ENCODE measurements around the gene TTL. TPM values are rescaled to one million over a fixed set of nuclear protein-coding genes. Genes with fewer than 3 reads are reported as not detected.
A peak's percentile ranks its signal among the peaks of the same experiment; 100 is the strongest.

The TTL gene
- total and polyA plus RNA-seq, 2 of the 13 experiments (the other 11 are each of a cell fraction or from before 2014, with no cell fraction given): 19.0 to 59.8 TPM

DNA sequence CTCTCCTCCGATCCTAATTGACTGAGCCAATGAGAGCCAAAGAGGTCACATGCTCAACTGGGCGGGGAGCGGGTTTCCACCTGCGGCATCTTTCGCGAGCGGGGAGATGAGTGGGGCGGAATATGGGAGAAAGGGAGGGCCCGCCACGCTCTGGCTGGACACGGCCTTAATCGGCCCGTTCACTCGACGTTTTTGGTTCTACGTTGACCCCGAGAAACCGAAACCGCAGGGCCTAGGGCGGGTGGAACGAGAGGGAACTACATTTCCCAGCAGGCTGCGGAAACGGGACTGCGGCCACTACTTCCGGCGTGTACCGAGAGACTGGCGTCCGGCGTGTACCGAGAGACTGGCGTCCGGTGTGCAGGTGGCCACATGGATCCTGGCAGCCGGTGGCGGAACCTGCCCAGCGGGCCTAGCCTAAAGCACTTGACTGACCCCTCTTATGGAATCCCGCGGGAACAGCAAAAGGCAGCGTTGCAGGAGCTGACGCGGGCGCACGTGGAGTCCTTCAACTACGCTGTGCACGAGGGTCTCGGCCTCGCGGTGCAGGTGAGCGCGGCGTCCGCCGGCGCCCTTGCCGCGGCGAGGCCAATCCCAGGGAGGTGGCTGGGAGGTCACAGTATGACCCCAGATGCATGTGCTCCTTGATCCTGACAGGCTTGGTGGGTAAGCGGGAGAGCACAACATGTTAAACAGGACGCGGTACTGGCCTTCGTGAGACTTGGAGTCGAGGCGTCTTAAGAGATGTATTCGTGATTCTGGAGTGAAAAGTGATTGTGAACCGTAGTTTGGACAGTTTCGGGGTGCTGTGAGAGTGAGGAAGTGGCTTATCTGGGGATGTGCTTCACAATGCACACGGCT is 60.4 kb downstream of the TTL start, which contains the start of gene POLR1B (continued):
- TF ChIP-seq, protein P1, sequence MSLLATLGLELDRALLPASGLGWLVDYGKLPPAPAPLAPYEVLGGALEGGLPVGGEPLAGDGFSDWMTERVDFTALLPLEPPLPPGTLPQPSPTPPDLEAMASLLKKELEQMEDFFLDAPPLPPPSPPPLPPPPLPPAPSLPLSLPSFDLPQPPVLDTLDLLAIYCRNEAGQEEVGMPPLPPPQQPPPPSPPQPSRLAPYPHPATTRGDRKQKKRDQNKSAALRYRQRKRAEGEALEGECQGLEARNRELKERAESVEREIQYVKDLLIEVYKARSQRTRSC (CRISPR knock-in tag; IDR thresholded peaks at IDR 0.05; ENCODE audit: low read depth): 0 out of 2 replicates have a peak, but pooled peaks have one; percentile 85
- TF ChIP-seq, protein P2, sequence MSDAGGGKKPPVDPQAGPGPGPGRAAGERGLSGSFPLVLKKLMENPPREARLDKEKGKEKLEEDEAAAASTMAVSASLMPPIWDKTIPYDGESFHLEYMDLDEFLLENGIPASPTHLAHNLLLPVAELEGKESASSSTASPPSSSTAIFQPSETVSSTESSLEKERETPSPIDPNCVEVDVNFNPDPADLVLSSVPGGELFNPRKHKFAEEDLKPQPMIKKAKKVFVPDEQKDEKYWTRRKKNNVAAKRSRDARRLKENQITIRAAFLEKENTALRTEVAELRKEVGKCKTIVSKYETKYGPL (CRISPR knock-in tag; IDR thresholded peaks at IDR 0.05): peak; percentile 82; the same call in 1 of the 2 replicates
- TF ChIP-seq NPAS2 (CRISPR knock-in tag; IDR thresholded peaks at IDR 0.05; ENCODE audit: borderline replicate concordance) (no peak), ZNF605 (CRISPR knock-in tag; IDR thresholded peaks at IDR 0.05) (peak; percentile 86), SRY (CRISPR knock-in tag; IDR thresholded peaks at IDR 0.05) (no peak), KDM5A (IDR thresholded peaks at IDR 0.05; ENCODE audit: borderline replicate concordance, low read length) (peak; percentile 90), HNF4A (CRISPR knock-in tag; IDR thresholded peaks at IDR 0.05) (peak; percentile 65), BHLHE40 (IDR thresholded peaks at IDR 0.05; ENCODE audit: low read length) (no peak), KLF6 (CRISPR knock-in tag; IDR thresholded peaks at IDR 0.05) (0 out of 2 replicates have a peak, but pooled peaks have one; percentile 79), TBX3 (IDR thresholded peaks at IDR 0.05; ENCODE audit: borderline replicate concordance) (peak; percentile 32; the same call in 1 of the 2 replicates), ZNF577 (CRISPR knock-in tag; IDR thresholded peaks at IDR 0.05; ENCODE audit: borderline replicate concordance, low read depth) (no peak), KLF13 (CRISPR knock-in tag; IDR thresholded peaks at IDR 0.05) (peak; percentile 95), SMAD3 (CRISPR knock-in tag; IDR thresholded peaks at IDR 0.05) (peak; percentile 80), ZBTB7B (CRISPR knock-in tag; IDR thresholded peaks at IDR 0.05) (peak; percentile 72), SRF (IDR thresholded peaks at IDR 0.05; ENCODE audit: low read depth, low read length) (peak; percentile 42), KDM1A (CRISPR knock-in tag; IDR thresholded peaks at IDR 0.05) (no peak; the same call in 1 of the 2 replicates), ZNF674 (CRISPR knock-in tag; IDR thresholded peaks at IDR 0.05; ENCODE audit: low read depth) (no peak), ZNF225 (CRISPR knock-in tag; IDR thresholded peaks at IDR 0.05) (peak; percentile 99), SIN3B (IDR thresholded peaks at IDR 0.05; ENCODE audit: low read length) (no peak; the same call in 1 of the 2 replicates), KDM6A (CRISPR knock-in tag; IDR thresholded peaks at IDR 0.05; ENCODE audit: low read depth) (no peak), ZNF367 (CRISPR knock-in tag; IDR thresholded peaks at IDR 0.05; ENCODE audit: borderline replicate concordance) (peak; percentile 97; the same call in 1 of the 2 replicates), RAD21 (CRISPR knock-in tag; IDR thresholded peaks at IDR 0.05) (peak; percentile 44), SAP130 (CRISPR knock-in tag; IDR thresholded peaks at IDR 0.05; ENCODE audit: low read depth) (peak; percentile 98)
- TF ChIP-seq, protein P3, sequence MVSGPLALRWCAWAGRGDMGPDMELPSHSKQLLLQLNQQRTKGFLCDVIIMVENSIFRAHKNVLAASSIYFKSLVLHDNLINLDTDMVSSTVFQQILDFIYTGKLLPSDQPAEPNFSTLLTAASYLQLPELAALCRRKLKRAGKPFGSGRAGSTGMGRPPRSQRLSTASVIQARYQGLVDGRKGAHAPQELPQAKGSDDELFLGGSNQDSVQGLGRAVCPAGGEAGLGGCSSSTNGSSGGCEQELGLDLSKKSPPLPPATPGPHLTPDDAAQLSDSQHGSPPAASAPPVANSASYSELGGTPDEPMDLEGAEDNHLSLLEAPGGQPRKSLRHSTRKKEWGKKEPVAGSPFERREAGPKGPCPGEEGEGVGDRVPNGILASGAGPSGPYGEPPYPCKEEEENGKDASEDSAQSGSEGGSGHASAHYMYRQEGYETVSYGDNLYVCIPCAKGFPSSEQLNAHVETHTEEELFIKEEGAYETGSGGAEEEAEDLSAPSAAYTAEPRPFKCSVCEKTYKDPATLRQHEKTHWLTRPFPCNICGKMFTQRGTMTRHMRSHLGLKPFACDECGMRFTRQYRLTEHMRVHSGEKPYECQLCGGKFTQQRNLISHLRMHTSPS (CRISPR knock-in tag; IDR thresholded peaks at IDR 0.05; ENCODE audit: low read depth): no peak
- TF ChIP-seq, protein P4, sequence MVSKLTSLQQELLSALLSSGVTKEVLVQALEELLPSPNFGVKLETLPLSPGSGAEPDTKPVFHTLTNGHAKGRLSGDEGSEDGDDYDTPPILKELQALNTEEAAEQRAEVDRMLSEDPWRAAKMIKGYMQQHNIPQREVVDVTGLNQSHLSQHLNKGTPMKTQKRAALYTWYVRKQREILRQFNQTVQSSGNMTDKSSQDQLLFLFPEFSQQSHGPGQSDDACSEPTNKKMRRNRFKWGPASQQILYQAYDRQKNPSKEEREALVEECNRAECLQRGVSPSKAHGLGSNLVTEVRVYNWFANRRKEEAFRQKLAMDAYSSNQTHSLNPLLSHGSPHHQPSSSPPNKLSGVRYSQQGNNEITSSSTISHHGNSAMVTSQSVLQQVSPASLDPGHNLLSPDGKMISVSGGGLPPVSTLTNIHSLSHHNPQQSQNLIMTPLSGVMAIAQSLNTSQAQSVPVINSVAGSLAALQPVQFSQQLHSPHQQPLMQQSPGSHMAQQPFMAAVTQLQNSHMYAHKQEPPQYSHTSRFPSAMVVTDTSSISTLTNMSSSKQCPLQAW (CRISPR knock-in tag; IDR thresholded peaks at IDR 0.05): peak; percentile 81
